ENCODE measurements around the gene ABCA4.
A peak's percentile ranks its signal among the peaks of the same experiment; 100 is the strongest.

GRCh38 chr1:94061513-94062443, 59.2 kb downstream of the ABCA4 start:
- TF ChIP-seq EZH2 (IDR thresholded peaks at IDR 0.05; ENCODE audit: low read length, unreplicated experiment) (no peak), CTCF (conservative IDR thresholded peaks at IDR 0.05; ENCODE audit: low read depth, low read length) (peak; percentile 92), EZH2phosphoT487 (IDR thresholded peaks at IDR 0.05; ENCODE audit: borderline replicate concordance, low read length) (no peak)
